Stimulated activated CD8-positive, alpha-beta memory T cell treated with anti-CD3 and anti-CD28 coated beads, Interleukin-2, amount 100 ng/mL, for 1 hour (primary cell): ENCODE measurements around the gene C19orf47.
"Not testable (repeated sequence)": the region's sequence is repeated elsewhere in the genome, so short reads cannot be mapped to it uniquely, and the experiment has no call there.

Experiments used
- DNase-seq, 2 donors: peaks; one replicate each; pipeline ENCODE4 v3.0.0-alpha.2; 2020; ENCODE audit warnings: low read depth in 2 of 2

C19orf47 gene

GRCh38 chr19:40348961-40349507 lies 837 bp upstream of the C19orf47 start:
- DNase-seq, result no peak

GRCh38 chr19:40344422-40344821 lies 3.8 kb downstream of the C19orf47 start:
- no peak for DNase-seq

- DNase-seq, result no peak
Measured at GRCh38 chr19:40342644-40343311, 5.4 kb downstream of the C19orf47 start.

GRCh38 chr19:40341601-40342482 lies 6.4 kb downstream of the C19orf47 start:
- DNase-seq, result no peak

- DNase-seq, result no peak
Measured at GRCh38 chr19:40339018-40339728, 9.0 kb downstream of the C19orf47 start.

- no peak for DNase-seq
Measured at GRCh38 chr19:40337594-40337993, 10.6 kb downstream of the C19orf47 start.

- DNase-seq, result no peak
Measured at GRCh38 chr19:40337107-40337506, 11.1 kb downstream of the C19orf47 start.

- DNase-seq, result no peak
Measured at GRCh38 chr19:40336601-40336900, 11.6 kb downstream of the C19orf47 start.

GRCh38 chr19:40335855-40336600 lies 12.2 kb downstream of the C19orf47 start:
- DNase-seq, result no peak

GRCh38 chr19:40335101-40335500 lies 13.1 kb downstream of the C19orf47 start:
- no peak for DNase-seq

GRCh38 chr19:40333083-40333482 lies 15.1 kb downstream of the C19orf47 start:
- DNase-seq, result not testable (repeated sequence)

- DNase-seq, result no peak
Measured at GRCh38 chr19:40332669-40333068, 15.5 kb downstream of the C19orf47 start.

GRCh38 chr19:40331052-40331451 lies 17.1 kb downstream of the C19orf47 start:
- no peak for DNase-seq

- DNase-seq, result no peak
Measured at GRCh38 chr19:40326201-40326600, 22.0 kb downstream of the C19orf47 start.

- DNase-seq, result no peak
Measured at GRCh38 chr19:40323705-40324104, 24.5 kb downstream of the C19orf47 start.

GRCh38 chr19:40322951-40323615 lies 25.1 kb downstream of the C19orf47 start:
- DNase-seq, result no peak

- no peak for DNase-seq
Measured at GRCh38 chr19:40322271-40322610, 26.0 kb downstream of the C19orf47 start.

GRCh38 chr19:40321566-40322270 lies 26.5 kb downstream of the C19orf47 start:
- DNase-seq, result no peak

- no peak for DNase-seq
Measured at GRCh38 chr19:40321076-40321475, 27.1 kb downstream of the C19orf47 start.

- no peak for DNase-seq
Measured at GRCh38 chr19:40320558-40320935, 27.6 kb downstream of the C19orf47 start.

GRCh38 chr19:40317338-40317737 lies 30.9 kb downstream of the C19orf47 start:
- no peak for DNase-seq
